Measurements from ENCODE around the gene CBX3. TPM values are rescaled to one million over a fixed set of nuclear protein-coding genes. Genes with fewer than 3 reads are reported as not detected.
A peak's percentile ranks its signal among the peaks of the same experiment; 100 is the strongest.

The CBX3 gene
- total RNA-seq, 2 experiments from 2014 or later, result 252 to 364 TPM

DNA sequence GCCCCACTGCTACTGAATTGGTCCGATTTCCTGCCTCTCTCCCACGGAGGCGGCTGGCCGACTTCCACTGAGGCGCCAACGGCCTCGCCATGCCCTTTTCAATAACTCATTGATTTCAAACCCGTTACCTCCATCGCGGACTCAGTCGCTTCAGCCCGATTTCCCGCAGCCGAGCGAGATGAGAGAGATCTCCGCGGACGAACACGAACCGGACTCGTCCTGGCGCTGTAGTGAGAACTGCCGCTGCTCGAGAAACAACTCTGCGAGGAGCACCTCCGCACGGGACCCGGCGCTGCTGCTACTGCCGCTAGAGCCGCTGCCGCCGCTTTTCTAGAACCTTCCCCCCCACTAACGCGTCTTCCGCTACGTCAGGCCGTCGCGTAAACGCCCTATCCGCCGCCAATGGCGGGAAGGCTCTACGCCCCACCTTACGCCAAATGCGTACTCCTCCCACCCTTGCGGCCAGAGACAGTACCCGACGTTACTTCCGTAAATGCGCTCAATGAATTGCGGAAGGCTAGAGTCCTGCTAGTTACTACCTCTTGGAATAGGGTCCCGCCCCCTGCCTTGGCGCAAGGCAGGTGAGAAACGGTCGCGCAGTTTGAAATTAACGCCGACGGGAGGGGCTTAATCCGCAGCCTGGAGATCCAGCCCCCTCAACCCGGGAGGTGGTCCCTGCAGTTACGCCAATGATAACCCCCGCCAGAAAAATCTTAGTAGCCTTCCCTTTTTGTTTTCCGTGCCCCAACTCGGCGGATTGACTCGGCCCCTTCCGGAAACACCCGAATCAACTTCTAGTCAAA, 900 bp upstream of the CBX3 start, which contains the start of gene HNRNPA2B1:
HNRNPA2B1 (minus strand) TSS at position 303 of the 803 bp plus-strand sequence; CDS start at position 134, 169 bp downstream.
- peaks cover 73% of the 10 kb centered on the region for H4K20me1 ChIP-seq (ENCODE audit: insufficient read depth, low read length)

GRCh38 chr7:26202019-26202990, 760 bp downstream of the CBX3 start:
- intact Hi-C loops (cut with micrococcal nuclease; ENCODE audit: unreplicated experiment), result loop anchor here (5.0 kb wide), 2 partner anchors 165 to 235 kb away; no protein-coding TSS in a partner anchor
- ChIA-PET POLR2A (interaction anchor here (0.6 to 2.2 kb wide), 10 partner anchors 8 to 237 kb away, joined by 3 to 9 read pairs (median 4); partner anchors contain the start of genes NFE2L3 and SNX10), CTCF (ENCODE audit: unreplicated experiment) (no interaction called here)
- Histone ChIP-seq H3K4me2 (ENCODE audit: low read length) (peak overlapping the region; percentile 83), H3K9me3 (ENCODE audit: low read length) (no peaks in the 10 kb centered on the region), H2AFZ (ENCODE audit: low read length) (no peak overlapping the region), H3K27ac (ENCODE audit: low read depth, low read length, poor library complexity, severe bottlenecking) (peak overlapping the region; percentile 100), H3K36me3 (ENCODE audit: insufficient read depth, low read length) (peaks cover 87% of the 10 kb centered on the region), H3K4me1 (ENCODE audit: insufficient read depth, low read length, poor library complexity, severe bottlenecking) (peaks cover 38% of the 10 kb centered on the region), H3K79me2 (ENCODE audit: insufficient read depth, low read depth, low read length) (peaks cover 90% of the 10 kb centered on the region), H3K9me2 (ENCODE audit: insufficient read depth, low read length) (no peaks in the 10 kb centered on the region), H4K20me1 (ENCODE audit: insufficient read depth, low read length) (peaks cover 72% of the 10 kb centered on the region), H3K4me3 (ENCODE audit: low read depth, low read length, poor library complexity, severe bottlenecking) (peak overlapping the region; percentile 99)
- no TSS peak for BruUV-seq (replicated peaks)
- DNase-seq (ENCODE audit: low spot score), result peak; percentile 62
- TF ChIP-seq EZH2phosphoT487 (IDR thresholded peaks at IDR 0.05; ENCODE audit: borderline replicate concordance, low read depth, low read length) (no peak), CTCF (conservative IDR thresholded peaks at IDR 0.05; ENCODE audit: low read length) (no peak)

More for the DNA sequence above, 900 bp upstream of the CBX3 start, which contains the start of gene HNRNPA2B1:
- CTCF ChIA-PET (ENCODE audit: unreplicated experiment), result interaction anchor here (0.5 to 1.0 kb wide), 2 partner anchors 8 to 765 kb away, joined by 3 read pairs; no protein-coding TSS in a partner anchor
- Histone ChIP-seq H2AFZ (ENCODE audit: low read length) (peak within 1 kb of the TSS; percentile 68; the same call in 1 of the 2 replicates), H3K27ac (ENCODE audit: low read depth, low read length, poor library complexity, severe bottlenecking) (peak within 1 kb of the TSS; percentile 100), H3K4me3 (ENCODE audit: low read depth, low read length, poor library complexity, severe bottlenecking) (peak within 1 kb of the TSS; percentile 99), H3K9me3 (ENCODE audit: low read length) (no peaks in the 10 kb centered on the region), H3K9me2 (ENCODE audit: insufficient read depth, low read length) (no peaks in the 10 kb centered on the region), H3K36me3 (ENCODE audit: insufficient read depth, low read length) (peaks cover 87% of the 10 kb centered on the region), H3K4me2 (ENCODE audit: low read length) (peak within 1 kb of the TSS; percentile 93), H3K4me1 (ENCODE audit: insufficient read depth, low read length, poor library complexity, severe bottlenecking) (peaks cover 42% of the 10 kb centered on the region), H3K79me2 (ENCODE audit: insufficient read depth, low read depth, low read length) (peaks cover 90% of the 10 kb centered on the region)
- DNase-seq (ENCODE audit: low spot score), result peak; percentile 99
- POLR2A ChIA-PET, result interaction anchor here (0.5 to 4.4 kb wide), 16 partner anchors 9 to 241 kb away, joined by 3 to 26 read pairs (median 4); partner anchors contain the start of gene NFE2L3
- BruUV-seq (replicated peaks), result no TSS peak
- no peak for TF ChIP-seq CTCF (conservative IDR thresholded peaks at IDR 0.05; ENCODE audit: low read length)
- TF ChIP-seq EZH2phosphoT487 (IDR thresholded peaks at IDR 0.05; ENCODE audit: borderline replicate concordance, low read depth, low read length), result no peak
- intact Hi-C loops (cut with micrococcal nuclease; ENCODE audit: unreplicated experiment), result loop anchor here (1.0 to 5.0 kb wide), 6 partner anchors 48 to 233 kb away; partner anchors contain the start of gene NFE2L3
